Fibroblast of skin of left quadriceps (primary cell): ENCODE data around the gene TBC1D20.
"Not testable (repeated sequence)": the region's sequence is repeated elsewhere in the genome, so short reads cannot be mapped to it uniquely, and the experiment has no call there.

ENCODE experiments used
- DNase-seq, 2 experiments: peaks; one replicate each; pipeline ENCODE4 v3.0.0-alpha.2; 2013; ENCODE audit warnings: low read depth in 2 of 2

TBC1D20 gene, protein sequence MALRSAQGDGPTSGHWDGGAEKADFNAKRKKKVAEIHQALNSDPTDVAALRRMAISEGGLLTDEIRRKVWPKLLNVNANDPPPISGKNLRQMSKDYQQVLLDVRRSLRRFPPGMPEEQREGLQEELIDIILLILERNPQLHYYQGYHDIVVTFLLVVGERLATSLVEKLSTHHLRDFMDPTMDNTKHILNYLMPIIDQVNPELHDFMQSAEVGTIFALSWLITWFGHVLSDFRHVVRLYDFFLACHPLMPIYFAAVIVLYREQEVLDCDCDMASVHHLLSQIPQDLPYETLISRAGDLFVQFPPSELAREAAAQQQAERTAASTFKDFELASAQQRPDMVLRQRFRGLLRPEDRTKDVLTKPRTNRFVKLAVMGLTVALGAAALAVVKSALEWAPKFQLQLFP

DNA sequence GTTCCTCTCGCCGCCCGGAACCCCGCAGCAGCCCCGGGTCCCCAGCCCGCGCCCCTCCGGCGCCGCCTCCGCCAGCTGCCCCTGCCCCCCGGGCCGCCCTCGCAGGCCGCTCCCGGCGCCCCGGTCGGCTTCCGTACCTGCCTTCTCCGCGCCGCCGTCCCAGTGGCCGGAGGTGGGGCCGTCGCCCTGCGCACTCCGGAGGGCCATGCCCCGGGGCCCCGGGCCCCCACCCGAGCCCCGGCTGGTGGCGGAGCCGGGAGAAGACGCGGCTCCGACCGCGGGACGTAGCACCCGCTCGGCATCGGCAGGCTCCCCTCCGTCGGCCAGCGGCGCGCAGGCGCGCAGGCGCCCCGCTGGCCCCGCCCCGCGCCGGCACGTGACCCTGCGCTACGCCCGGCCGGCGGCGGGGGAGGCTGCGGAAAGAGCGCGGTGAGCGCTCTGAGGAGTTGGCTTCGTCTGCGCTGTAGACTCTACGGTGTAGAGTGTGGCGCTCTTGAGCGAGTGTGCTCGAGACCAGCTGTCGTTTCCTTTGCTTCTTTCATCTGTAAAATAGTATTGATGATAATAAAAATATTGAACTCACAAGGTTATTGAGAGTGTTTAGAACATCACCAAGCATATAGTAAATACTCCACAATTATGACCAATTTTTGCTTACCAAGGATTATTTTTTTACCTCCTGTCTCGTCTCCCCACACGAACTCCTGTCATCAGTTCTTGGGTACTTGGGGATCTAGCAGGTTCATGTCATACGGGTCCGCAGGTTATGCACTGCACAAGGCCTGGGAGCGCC lies at the start of gene TBC1D20:
TBC1D20 (minus strand) TSS at position 335 of the 793 bp plus-strand sequence; CDS start at position 207, 128 bp downstream.
- DNase-seq, result peak; percentile 65 to 71

GRCh38 chr20:510328-511057 lies 48.2 kb upstream of the TBC1D20 start:
- not testable (repeated sequence) for DNase-seq

GRCh38 chr20:508364-508787 lies 46.0 kb upstream of the TBC1D20 start:
- not testable (repeated sequence) for DNase-seq

DNA sequence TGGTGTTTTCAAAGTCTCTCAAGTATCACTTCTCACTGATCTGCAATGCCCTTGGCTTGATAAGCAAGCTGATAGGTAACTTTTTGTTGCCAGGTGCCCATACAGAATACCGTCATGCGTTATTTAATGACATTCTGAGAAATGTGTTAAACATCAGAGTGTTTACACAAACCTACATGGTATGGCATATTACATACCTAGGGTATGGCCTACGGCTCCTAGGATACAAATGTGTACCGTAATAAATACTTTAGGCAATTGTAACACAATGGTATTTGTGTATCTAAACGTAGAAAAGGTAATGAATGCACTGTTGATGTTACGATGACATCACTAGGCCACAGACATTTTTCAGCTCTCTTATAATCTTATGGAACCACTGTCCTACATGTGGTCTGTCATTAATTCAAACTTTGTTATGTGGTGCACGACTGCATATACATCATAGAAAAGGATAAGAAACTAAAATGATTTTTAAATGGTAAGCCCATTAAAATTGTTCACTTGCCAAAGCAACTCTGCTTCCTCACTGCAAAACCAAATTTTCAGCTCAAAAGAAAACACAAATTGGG lies 45.5 kb upstream of the TBC1D20 start:
- no peak for DNase-seq

DNA sequence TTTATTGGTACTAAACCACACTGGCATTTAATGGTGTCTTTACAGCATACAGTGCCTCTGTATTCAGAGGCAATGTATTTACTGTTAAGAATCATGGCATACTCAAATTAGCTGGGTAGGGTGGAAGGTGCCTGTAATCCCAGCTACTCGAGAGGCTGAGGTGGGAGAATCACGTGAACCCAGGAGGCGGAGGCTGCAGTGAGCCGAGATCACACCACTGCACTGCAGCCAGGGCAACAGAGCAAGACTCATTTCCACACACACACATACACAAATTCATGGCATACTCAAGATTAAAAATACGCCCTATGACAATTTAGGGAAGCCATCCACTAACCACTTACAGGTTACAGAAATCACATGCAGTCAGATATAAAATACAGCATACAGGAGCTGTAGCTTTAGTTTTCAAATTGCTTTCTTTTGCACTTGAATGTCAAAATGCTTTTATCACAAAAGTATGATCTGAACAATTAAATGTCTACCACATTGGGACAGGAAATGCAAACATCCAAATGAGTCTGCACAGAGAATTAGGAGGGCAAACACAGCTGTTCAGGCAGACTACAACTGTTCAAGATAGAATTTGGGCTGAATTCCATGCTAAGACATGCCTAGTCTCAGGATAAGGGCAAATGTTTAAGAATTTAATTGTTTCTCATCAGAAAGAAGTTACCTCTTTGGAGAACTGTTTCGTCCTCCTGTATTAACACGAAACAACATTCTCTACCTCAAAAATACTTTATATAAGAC lies 44.8 kb upstream of the TBC1D20 start:
- DNase-seq, result no peak

DNA sequence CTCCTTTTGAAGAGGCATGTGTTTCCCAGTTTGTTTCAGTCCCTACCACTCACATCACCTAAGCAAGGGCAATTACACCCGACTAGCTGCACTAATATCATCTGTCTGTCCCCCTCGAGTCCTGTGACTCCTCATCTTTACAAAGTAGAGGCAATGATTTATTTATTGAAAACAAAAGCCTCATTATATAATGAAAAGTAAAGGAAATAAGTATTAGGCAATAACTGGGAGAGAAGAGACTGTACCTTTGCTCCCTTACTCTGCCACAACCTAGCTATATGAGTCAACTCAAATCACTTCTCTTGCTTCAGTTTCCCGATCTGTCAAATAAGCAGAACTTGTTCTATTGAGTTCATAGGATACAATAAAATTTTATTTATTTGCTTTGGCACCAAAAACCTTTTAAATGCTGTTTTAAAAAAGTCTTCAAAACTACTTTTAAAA lies 42.3 kb upstream of the TBC1D20 start:
- no peak for DNase-seq

- DNase-seq, result no peak
Observed at GRCh38 chr20:503048-503737, 40.9 kb upstream of the TBC1D20 start.

DNA sequence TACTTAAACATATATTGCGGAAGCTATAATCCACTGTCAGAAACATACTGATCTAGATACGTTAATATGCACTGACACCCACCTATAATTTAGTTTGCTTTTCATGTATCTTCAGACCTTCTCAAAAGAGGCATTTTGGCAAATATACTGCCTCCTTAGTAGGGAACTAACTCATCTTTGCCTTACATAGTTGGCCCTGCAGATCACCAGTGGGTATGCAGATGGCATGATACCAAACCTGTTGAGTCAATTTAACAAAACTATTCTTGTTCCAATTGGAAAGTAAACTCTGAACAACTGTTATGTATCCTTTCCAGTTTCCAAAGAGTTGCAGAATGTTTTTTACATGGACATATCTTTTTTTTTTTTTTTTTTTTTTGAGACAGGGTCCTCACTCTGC lies 35.6 kb upstream of the TBC1D20 start:
- no peak for DNase-seq

GRCh38 chr20:496126-496696 lies 33.9 kb upstream of the TBC1D20 start:
- no peak for DNase-seq

DNA sequence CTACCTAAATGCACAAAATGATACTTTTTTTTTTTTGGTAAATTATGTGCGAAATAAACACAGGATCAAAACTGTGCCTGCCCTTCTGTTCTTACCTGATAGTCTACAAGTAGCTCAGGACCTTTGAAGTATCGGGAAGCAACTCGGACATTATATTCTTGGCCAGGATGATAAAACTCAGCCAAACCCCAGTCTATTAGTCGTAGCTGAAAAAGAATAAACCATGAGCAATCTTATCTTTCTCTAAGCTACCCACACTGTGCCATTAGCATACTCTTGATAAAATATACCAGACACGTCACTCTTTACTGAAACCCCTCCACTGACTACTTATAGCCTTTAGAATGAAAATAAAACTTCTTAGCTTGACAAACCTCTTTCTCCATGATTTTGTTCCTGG lies 29.8 kb upstream of the TBC1D20 start:
- DNase-seq, result no peak

GRCh38 chr20:487655-488054 lies 25.3 kb upstream of the TBC1D20 start:
- DNase-seq, result no peak

DNA sequence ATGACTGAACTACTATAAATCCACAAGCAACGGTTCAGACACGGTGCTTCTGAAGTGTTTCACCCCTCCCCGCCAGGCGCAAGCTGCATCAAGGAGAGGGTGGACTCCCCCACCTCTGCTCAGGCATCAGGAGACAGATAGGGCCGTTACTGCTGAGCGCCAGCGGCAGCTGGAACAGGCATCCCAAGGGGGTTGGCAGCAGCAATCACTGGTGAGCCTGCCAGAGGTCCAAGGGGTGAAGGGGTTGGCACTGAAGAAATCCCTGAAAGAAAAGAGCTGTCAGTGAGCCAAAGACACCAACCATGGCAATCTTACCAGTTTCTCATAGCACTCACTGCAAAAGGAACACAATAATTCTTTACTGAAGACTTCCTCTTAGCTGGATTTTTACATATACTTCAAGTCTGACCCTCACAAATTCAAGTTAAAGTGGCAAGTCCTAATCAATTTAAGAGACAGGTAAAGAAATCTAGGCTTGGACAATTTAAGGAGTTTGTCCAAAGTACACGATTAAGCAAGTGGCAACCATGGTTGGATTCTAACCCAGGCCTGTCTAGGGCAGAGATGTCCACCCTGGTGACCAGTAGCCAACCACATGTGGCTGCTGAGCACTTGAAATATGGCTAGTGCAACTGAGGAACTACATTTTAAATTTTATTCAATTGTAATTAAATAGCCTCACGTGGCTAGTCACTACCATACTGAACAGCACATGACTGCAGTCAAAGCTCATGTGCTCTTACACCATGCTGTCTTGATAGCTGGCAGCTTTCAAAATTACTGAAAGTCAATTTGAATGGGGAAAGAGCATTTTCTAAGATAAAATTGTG lies 21.7 kb upstream of the TBC1D20 start:
- DNase-seq, result no peak

DNA sequence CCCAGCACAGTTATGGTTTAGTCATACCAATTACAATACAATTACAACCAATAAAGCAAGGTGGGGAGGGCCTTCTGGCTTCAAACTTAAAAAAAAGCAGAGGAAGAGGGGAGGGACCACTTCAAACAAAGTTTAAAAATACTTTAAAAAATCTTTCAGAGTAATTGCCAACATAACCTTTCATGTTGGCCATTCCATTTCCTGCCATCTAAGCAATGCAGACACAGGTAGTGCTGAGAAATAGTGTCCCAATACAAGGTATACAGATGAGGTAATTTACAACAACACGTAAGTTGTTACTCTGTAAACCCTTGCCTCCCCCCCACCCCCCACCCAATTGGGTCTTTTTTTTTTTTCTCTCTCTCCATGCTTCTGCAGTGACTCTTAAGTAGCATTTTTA lies 18.8 kb upstream of the TBC1D20 start:
- DNase-seq, result no peak

GRCh38 chr20:480044-480443 lies 17.7 kb upstream of the TBC1D20 start:
- no peak for DNase-seq

- no peak for DNase-seq
Observed at GRCh38 chr20:479487-479886, 17.2 kb upstream of the TBC1D20 start.

DNA sequence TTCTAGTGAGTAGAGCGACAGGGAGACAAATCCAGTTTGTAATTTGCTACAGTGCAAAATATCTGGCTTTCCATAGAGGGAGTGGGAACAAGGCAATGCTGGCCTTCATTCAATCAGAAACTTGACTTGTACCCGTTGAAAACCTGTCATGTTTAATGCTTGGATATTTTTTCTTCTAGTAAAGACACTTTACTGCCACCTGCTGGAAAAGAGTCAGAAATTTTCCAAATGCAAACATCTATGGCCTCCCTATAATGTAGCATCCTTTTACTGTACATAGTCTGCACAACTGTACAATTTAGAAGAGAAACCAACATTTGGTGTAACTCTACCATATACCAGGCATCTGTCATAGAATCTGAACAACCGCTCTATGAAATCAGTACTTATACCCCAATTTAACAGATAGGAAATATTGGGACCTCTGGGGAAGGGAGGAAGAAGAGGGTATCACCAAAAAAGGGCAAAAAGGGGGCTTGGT lies 16.7 kb upstream of the TBC1D20 start:
- DNase-seq, result peak; percentile 53 to 55

DNA sequence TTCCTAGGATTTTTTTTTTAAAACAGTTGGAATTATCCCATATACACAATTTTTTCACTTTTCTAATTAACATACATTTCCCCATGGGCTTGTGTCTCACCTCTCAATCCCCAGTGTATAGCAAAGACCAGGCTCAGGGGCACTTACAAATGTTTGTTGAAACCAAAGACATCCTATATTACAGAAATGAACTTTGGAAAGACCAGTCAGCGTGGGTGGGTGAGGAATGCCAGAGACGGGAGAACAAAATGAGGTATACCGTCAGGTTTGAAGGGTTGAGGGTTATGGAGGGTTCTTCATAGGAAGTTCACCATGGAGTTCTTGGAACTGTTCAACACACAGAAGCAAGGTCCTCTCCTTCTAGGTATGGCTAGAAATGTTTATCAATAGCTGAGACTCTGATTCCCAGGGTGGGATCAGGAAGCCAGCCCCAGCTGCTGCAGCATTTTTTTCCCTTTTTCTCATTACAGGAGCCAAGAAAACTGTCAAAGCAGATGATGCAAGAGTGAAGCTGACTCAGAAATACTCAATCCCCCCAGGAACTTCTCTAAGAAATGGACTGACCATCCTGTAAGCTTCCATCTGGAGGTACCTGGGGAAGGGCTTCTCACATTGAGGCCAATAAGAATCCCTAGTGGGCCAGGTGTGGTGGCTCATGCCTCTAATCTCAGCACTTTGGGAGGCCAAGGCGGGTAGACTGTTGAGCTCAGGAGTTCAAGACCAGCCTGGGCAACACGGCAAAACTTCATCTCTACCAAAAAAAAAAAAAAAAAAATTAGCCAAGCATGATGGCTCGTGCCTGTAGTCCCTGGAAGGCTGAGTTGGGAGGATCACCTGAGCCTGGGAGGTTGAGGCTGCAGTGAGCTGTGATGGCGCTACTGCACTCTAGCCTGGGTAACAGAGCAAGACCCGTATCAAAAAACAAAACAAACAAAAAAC lies 15.9 kb upstream of the TBC1D20 start:
- DNase-seq, result peak; percentile 69 to 72
